Stimulated activated CD4-positive, alpha-beta T cell treated with anti-CD3 and anti-CD28 coated beads, Interleukin-2, amount 100 ng/mL, for 48 hours (primary cell): ENCODE data around the gene MTCH2.

Experiments
- DNase-seq, 2 donors: peaks; one replicate each; pipeline ENCODE4 v3.0.0-alpha.2; 2020

The MTCH2 gene

DNA sequence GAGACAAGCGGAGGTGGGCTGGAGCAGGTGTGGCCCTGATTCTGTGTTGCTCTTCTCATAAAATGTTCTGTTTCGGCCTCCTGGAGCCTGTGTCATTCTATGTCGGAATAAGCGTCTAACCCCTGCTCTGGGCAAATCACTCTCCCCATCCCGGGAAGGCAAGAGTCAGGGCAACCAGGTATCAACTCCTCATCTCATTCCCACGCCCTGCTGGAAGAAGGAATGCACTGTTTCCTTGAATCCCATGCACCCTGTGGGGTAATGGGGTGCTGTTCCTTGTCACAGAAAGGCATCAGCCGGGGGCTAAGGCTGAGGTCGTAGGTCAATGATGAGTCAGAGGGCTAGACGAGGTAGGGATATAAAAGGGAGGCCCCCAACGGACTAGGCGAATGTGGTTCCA, 53.2 kb downstream of the MTCH2 start:
- DNase-seq, result no peak

DNA sequence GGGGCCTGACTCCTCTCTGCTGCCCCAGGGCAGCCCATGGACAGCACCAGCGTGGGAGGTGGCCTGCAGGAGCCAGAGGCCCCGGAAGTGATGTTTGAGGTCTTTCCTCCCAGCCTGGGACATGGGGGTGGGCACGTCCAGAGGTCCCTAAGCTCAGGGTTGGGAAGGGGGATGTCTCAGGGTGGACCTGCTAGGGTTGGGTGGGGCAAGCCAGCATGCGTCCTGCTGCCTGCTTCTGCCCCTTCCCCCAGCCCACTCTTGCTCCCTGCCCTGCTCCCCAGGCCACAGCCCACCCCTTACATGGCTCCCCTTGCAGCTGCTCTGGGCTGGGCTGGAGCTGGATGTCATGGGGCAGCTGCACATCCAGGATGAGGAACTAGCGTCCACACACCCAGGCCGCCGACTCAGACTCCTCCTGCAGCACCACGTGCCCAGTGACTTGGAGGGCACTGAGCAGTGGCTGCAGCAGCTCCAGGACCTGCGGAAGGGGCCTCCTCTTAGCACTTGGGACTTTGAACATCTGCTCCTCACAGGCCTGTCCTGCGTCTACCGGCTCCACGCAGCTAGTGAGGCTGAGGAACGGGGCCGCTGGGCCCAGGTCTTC, 54.5 kb downstream of the MTCH2 start:
- no peak for DNase-seq

DNA sequence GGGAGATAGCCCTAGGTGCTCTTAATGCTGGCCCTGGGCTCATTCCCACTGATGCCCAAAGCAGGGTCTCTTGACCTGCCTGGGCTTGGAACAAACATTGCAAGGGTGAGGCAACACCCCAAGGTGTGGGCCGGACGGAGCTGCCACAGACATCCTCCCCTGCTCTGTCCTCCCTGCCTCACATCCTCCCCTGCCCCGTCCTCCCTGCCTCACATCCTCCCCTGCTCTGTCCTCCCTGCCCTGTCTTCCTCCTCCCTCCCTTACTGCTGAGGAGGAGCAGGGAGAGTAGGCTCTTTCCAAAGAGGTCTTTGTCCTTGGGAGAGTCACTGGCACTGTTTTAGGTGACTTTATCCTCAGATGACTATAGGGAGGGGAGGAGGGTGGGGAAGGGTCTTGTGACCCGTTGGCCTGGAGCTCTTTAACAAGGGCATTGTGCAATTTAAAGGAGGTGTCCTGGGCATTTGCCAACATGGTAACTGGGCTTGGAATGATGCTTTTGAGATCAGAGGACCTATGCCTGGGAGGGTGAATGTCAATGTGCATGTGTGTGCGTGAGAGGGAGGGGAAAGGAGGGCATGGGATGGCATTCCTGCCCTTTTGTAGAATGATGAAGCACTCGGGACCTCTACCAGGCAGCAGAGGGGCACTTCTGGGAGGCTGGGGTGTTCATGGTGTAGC, 55.2 kb downstream of the MTCH2 start:
- no peak for DNase-seq

DNA sequence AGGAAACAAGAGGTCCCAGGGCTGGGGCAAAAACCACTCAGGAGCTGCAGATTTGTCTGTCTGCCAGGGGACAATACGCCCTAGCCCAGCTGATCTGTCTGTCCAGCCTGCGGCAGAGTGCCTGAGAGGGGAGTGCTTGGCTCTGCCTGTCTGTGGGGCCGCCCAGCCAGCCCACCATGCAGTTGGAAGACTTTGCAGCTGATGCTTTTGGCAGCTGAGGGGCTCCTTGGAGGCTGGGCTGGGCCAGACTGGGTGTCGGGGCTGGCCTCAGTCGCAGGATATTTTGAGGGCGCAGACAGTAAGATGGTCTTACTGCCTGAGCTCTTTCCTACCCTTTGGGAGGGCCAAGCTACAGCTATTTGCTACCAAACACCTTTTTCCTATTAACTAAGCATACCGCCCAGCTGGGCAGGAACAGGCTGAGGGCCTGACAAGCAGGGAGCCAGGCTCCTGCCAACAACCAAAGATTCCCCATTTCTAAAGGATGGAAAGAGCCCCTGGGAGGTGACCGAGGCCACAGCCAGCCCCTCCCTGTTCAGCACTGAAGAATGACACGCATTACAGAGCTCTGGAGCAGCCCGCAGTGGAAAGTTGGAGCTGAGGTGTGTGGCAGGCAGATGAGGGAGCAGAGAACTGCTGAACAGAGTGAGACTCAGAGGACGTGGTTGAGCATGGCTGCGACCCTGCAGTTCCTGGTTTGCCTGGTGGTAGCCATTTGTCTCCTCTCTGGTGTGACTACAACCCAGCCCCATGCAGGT, 56.1 kb downstream of the MTCH2 start, which contains the start of gene FAM180B:
Gene FAM180B, plus strand, starts transcription at position 581 of the 758 bp plus-strand sequence. Its CDS starts 91 bp downstream, at position 672.
- DNase-seq, result no peak

DNA sequence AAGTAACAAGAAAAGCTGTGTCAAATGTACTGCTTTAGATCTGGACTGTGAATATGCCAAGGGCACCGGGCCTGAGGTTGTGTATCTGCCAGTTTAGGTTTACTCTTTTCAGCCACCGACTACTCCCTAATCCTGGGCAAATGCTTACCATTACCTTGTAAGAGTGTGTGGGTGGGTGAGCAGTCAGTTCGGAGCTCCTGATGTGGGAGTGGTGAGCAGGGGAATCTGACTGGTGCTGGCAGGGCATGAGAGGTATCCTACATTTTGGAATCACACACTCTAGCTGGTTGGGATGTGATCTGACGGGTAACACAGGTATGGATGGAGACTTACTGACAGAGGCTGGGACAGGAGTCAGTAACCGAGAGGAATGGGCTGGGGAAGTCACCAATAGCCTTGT, 58.5 kb downstream of the MTCH2 start:
- no peak for DNase-seq

DNA sequence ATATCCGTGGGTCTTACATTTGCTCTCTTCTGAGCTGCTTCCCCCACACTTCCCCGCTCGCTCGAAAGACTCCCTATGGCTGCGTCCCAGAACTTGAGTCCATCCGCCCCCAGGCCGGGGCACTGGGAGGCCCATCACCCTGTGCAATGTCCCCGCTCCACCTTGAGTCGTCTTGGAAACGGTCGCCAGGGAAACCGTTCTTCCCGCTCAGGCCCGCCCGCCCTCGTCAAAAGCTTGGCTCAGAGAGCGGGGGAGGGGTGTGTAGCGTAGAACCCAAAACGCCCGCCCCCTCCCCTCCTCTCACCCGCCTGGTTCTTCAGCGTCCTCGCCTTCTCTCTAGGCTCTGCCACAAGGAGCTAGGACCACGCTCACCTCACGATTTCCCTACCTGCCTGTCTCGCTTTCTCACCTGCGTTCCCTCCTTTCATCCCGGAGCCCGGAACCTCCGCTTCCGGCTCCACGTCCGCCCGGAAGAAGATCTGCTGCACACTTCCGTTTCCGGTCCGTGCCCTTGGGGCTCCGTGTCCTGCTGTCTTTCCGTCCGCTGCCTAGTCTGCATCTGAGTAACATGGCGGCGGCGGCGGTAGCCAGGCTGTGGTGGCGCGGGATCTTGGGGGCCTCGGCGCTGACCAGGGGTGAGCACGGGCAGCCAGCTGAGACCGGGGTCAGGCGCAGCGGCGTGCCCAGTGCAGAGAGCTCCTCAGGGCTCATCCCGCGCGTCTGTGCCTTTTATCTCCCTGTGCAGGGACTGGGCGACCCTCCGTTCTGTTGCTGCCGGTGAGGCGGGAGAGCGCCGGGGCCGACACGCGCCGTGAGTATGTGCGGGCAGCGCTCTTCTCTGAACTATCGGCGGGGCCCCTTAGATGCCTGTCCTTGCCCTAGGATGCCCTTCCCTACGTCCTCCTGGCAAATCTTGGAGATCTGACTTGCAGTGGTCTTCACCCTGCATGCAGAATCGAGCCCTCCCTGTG, 63.5 kb downstream of the MTCH2 start, which contains the start of the genes KBTBD4 and NDUFS3:
Gene KBTBD4, minus strand, starts transcription at position 447 of the 971 bp plus-strand sequence. Its CDS starts 19 bp downstream, at position 428.
Gene NDUFS3, plus strand, starts transcription at position 551 of the 971 bp plus-strand sequence. Its CDS starts 18 bp downstream, at position 569.
- DNase-seq, result peak; percentile 92 to 93

DNA sequence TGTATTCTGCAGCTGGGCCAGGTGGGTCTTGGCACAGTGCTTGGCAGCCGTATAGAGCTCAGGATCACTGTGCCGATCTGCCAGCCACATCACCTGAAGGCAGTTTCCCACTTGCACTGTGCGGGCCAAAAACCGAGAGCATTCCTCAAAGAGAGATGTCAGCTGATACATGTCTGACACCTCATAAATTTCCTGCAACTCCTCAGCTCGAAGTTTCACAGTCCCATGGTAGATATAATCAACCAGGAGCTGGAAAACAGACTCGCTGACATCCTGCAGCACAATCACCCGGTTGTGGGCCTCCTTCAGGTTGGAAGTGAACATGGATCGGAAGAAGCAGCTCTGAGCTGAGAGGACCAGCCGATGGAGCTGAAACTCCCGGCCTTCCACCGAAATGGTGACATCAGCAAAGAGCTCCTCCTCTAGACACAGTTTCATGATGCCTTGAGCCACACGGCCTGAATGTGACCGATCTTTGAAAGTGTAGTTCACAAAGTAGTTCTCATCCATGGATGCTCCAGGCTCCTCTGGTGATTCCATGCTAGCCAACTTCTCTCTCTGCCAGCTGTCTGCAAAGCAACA, 64.8 kb downstream of the MTCH2 start:
- DNase-seq, result no peak

DNA sequence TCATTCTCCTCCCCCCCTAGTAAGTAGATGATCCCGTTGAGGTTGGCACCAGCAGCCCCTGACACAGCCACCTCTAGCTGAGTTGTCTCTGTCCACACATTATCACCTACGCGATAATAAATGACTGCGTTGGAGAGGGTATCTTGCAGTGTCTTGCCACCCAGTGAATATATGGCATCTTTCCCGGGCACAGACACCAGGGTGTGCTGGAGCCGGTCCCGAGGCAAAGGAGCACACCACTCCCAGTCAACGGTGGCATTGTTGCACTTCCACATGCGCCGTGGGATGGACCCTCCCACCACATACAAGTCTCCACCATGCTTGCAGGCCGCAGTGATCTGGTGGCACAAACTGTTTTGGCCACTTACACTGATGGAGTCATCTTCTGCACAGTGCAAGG, 69.0 kb downstream of the MTCH2 start:
- no peak for DNase-seq

DNA sequence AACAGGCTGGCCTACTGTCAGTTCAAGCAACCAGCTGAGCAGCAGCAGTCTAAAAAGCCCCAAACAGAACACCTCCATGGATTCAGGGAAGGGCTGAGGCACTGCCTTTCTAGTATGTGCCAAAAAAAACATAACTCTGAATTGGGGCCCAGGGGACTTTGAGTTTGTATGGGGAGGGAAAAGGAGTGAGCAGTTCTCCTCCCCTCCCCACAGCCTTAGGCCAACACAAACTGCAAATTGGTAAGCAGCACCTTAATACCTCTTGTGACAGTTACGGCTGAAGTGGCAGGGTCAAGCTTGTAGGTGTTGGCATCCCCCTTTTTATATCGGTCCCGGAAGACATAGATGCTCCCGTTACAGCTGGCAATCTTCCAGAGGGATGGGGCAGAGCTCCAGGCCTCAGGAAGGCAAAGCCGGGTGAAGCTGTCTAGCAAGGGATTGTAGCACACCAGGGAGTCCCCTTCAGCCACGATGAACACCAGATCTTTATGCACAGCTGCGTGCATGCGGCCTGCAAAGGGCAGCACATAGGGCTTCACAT, 69.6 kb downstream of the MTCH2 start:
- DNase-seq, result no peak

DNA sequence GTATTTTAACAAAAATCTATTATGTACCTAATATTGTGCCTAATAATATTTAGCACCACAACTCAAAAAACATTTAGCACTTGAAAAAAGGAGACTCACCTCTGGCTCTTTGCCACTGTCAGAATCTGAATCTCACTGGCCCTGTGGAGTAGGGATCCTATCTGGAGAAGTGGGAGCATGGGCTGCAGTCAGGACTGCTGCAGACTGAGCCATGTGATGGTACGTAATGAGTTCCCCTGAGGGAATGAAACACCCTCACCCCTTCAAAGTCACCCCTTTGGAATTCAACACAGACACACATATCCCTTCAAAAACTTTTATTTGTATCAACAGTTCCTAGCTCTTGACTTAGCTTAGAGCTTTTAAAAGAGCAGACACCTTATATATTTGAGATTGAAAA, 70.5 kb downstream of the MTCH2 start:
- DNase-seq, result no peak

DNA sequence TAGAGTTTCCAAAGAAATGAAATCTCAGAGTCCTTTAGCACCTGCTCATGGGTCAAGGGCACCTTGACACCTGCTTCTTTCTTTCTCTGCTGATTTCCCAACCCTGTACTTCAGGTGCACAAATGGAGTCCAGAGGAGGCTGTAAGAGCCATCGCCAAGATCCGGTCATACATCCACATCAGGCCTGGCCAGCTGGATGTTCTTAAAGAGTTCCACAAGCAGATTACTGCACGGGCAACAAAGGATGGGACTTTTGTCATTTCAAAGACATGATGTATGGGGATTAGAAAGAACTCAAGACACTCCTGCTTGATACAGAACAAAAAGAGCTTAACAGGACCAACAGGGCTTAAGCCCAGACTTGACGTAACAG, 71.0 kb downstream of the MTCH2 start:
- DNase-seq, result no peak

DNA sequence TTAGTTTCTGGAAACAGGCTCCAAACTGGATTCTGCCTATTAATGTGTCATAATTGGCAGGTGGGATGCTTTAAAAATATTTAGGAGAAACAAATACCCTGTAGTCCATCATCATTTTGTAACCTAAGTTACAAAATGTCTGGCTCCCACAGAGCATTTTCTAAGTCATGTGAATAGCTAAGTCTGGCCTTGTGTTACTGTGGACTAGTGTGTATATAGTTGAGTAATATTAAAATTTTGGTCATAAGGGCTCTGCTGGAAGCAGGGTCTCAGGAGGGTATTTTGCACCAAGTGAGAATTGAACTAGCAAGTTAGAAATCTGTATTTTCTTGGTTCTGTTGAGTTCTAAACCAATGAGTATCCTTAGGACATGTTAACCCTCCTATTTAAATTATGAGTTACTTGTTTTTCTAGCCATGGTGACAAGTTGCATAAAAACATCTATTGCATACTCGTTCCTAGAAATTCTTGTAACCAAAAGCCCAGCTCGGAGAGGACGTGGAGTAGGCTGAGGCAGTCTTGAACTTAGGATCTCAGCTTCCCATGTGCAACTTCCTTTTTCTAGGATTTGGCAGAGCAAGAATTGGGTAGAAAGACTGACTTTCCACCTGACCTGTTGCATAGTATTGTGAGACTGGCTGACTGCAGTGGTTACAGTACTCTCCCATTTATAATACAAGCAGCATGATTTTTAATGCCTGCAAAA, 71.6 kb downstream of the MTCH2 start:
- DNase-seq, result no peak

DNA sequence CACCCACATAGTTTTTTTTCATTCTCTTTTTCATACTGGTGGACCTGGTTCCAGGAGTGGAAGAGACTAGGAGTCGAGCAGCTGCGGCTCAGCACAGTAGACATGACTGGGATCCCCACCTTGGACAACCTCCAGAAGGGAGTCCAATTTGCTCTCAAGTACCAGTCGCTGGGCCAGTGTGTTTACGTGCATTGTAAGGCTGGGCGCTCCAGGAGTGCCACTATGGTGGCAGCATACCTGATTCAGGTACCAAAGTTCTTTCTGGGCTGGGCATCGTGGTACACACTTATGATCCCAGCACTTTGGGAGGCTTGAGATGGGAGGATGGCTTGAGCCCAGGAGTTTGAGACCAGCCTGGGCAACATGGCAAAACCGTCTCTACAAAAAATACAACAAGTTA, 72.7 kb downstream of the MTCH2 start:
- DNase-seq, result no peak
